H1 (cell line): ENCODE results near the gene KLK8. TPM values are rescaled to one million over a fixed set of nuclear protein-coding genes. Genes with fewer than 3 reads are reported as not detected.

Experiments used
- BACH1 ChIP-seq: IDR thresholded peaks from 2 replicates; pipeline ENCODE4 v1.6.1; 2012; ENCODE audit warnings: low read length, improper control_type of control experiment
- CBX5 ChIP-seq: fragments of 300-800, 300-1000 bp; sonication (generic); IDR thresholded peaks from 2 replicates; pipeline ENCODE4 v1.7.1; 2016; ENCODE audit warnings: antibody characterized with exemption, low read length, low read depth
- CHD2 ChIP-seq: IDR thresholded peaks from 2 replicates; pipeline ENCODE4 v1.6.1; 2012; ENCODE audit warnings: low read length, improper control_type of control experiment
- E2F6 ChIP-seq: IDR thresholded peaks from 2 replicates; pipeline ENCODE4 v1.6.1; 2012; ENCODE audit warnings: inconsistent platforms
- EP300 ChIP-seq, 2 experiments: IDR thresholded peaks; 1 replicate in 1 of 2; 2 replicates in 1 of 2; pipeline ENCODE4 v1.6.1; 2011 to 2012; ENCODE audit warnings: low read depth in 2 of 2, low read length in 2 of 2, mild to moderate bottlenecking in 2 of 2, borderline replicate concordance in 1 of 2, inconsistent platforms in 1 of 2, moderate library complexity in 1 of 2
- HDAC6 ChIP-seq: IDR thresholded peaks from one replicate; pipeline ENCODE4 v1.7.1; 2012; ENCODE audit warnings: low read depth, mild to moderate bottlenecking, inconsistent platforms, low read length, moderate library complexity
- JUN ChIP-seq: IDR thresholded peaks from 2 replicates; pipeline ENCODE4 v1.6.1; 2011; ENCODE audit warnings: low read depth, mild to moderate bottlenecking, improper control_type of control experiment, low read length
- KDM4A ChIP-seq: IDR thresholded peaks from one replicate; pipeline ENCODE4 v1.7.1; 2012; ENCODE audit warnings: low read depth, mild to moderate bottlenecking, moderate library complexity, low read length, inconsistent platforms; ENCODE audit not compliant: severe bottlenecking
- RAD21 ChIP-seq, 2 experiments: IDR thresholded peaks in 1 of 2; conservative IDR thresholded peaks in 1 of 2; 2 replicates each; pipeline ENCODE4 v1.6.1; 2011; ENCODE audit warnings: low read depth in 2 of 2, low read length in 2 of 2, improper control_type of control experiment in 1 of 2, inconsistent platforms in 1 of 2, mild to moderate bottlenecking in 1 of 2, moderate library complexity in 1 of 2
- SIRT6 ChIP-seq: IDR thresholded peaks from one replicate; pipeline ENCODE4 v1.7.1; 2012; ENCODE audit warnings: low read length, inconsistent platforms
- SIX5 ChIP-seq: IDR thresholded peaks from 2 replicates; pipeline ENCODE4 v1.6.1; 2011; ENCODE audit warnings: mild to moderate bottlenecking, low read depth, low read length
- SP2 ChIP-seq: IDR thresholded peaks from 2 replicates; pipeline ENCODE4 v1.6.1; 2012; ENCODE audit warnings: mild to moderate bottlenecking, low read length, inconsistent platforms
- SP4 ChIP-seq: IDR thresholded peaks from 2 replicates; pipeline ENCODE4 v1.6.1; 2012; ENCODE audit warnings: low read length, inconsistent platforms
- SRF ChIP-seq: IDR thresholded peaks from 2 replicates; pipeline ENCODE4 v1.6.1; 2011; ENCODE audit warnings: mild to moderate bottlenecking, low read depth, low read length, moderate library complexity
- TAF1 ChIP-seq: IDR thresholded peaks from 2 replicates; pipeline ENCODE4 v1.6.1; 2011; ENCODE audit warnings: mild to moderate bottlenecking, low read depth, low read length
- polyA plus RNA-seq, 7 experiments: library from polyadenylated mRNA; depleted of rRNA in 3 of 7; stranded (reverse) in 5 of 7; unstranded in 2 of 7; fragments of >200 nt in 5 of 7; fragments of 200-250 nt in 2 of 7; gene quantifications; 1 replicate in 5 of 7; 2 replicates in 1 of 7; 4 replicates in 1 of 7; pipeline versions ENCODE4 v1.2.1 to v1.2.3, GENCODE V29; 2011 to 2013; ENCODE audit warnings: missing spikeins in 2 of 7, mixed read lengths in 2 of 7
- total RNA-seq: library from RNA; stranded (reverse); fragmentation: NEBNext Ultra II Directional; extraction: Animal tissue kit (Norgen Biotek cat#: 25700); gene quantifications from 2 replicates; pipeline ENCODE4 v1.2.1, GENCODE V29; 2021
- TF ChIP-seq, protein P1 (sequence below), 3 experiments: IDR thresholded peaks; 1 replicate in 2 of 3; 2 replicates in 1 of 3; pipeline versions ENCODE4 v1.5.1 to v1.6.1; 2011; ENCODE audit warnings: low read length in 3 of 3, mild to moderate bottlenecking in 3 of 3, inconsistent platforms in 2 of 3, low read depth in 1 of 3, moderate library complexity in 1 of 3; ENCODE audit not compliant: insufficient read depth in 1 of 3; ENCODE audit errors: control extremely low read depth in 1 of 3

KLK8 gene
- total and polyA plus RNA-seq, 2 of the 8 experiments (the other 6 are each of a cell fraction or from before 2014, with no cell fraction given): 2.9 to 3.6 TPM

- TF ChIP-seq BACH1 (no peak), SP2 (no peak), RAD21 (IDR thresholded peaks at IDR 0.05 in 1 of 2, conservative IDR thresholded peaks at IDR 0.05 in 1 of 2; ENCODE audit: low read depth in 2 of 2, low read length in 2 of 2) (peak; percentile 23 to 51; a peak in 2 of 4 replicates), TAF1 (no peak), EP300 (IDR thresholded peaks at IDR 0.05; ENCODE audit: borderline replicate concordance in 1 of 2, low read depth in 2 of 2, low read length in 2 of 2) (no peak), SIX5 (no peak), HDAC6 (no peak), CHD2 (no peak), SP4 (no peak), CBX5 (no peak), SIRT6 (no peak), JUN (no peak), KDM4A (no peak), SRF (no peak), E2F6 (peak; percentile 76)
- TF ChIP-seq, protein P1, sequence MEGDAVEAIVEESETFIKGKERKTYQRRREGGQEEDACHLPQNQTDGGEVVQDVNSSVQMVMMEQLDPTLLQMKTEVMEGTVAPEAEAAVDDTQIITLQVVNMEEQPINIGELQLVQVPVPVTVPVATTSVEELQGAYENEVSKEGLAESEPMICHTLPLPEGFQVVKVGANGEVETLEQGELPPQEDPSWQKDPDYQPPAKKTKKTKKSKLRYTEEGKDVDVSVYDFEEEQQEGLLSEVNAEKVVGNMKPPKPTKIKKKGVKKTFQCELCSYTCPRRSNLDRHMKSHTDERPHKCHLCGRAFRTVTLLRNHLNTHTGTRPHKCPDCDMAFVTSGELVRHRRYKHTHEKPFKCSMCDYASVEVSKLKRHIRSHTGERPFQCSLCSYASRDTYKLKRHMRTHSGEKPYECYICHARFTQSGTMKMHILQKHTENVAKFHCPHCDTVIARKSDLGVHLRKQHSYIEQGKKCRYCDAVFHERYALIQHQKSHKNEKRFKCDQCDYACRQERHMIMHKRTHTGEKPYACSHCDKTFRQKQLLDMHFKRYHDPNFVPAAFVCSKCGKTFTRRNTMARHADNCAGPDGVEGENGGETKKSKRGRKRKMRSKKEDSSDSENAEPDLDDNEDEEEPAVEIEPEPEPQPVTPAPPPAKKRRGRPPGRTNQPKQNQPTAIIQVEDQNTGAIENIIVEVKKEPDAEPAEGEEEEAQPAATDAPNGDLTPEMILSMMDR (IDR thresholded peaks at IDR 0.05; ENCODE audit: control extremely low read depth in 1 of 3, insufficient read depth in 1 of 3, low read depth in 1 of 3, low read length in 3 of 3): peak in 1 of 3 experiments; percentile 8; a peak in 1 of 4 replicates
Measured at GRCh38 chr19:51000981-51001380, 423 bp downstream of the KLK8 start (continued).
